Adrenal gland (tissue), 5 donors: ENCODE data around the gene CXADR.

Experiments used
- CTCF ChIP-seq, 6 experiments: fragments of 450-650 bp in 4 of 6; fragments of 200-600 bp in 2 of 6; sonication (generic) in 1 of 6; IDR thresholded peaks; 1 replicate in 5 of 6; 2 replicates in 1 of 6; pipeline versions ENCODE4 v1.5.1 to v1.8.0; 2016 to 2021; ENCODE audit warnings: antibody characterized with exemption in 6 of 6, mild to moderate bottlenecking in 2 of 6, moderate library complexity in 1 of 6
- POLR2A ChIP-seq, 2 donors: fragments of 450-650 bp; IDR thresholded peaks; one replicate each; pipeline ENCODE4 v1.6.1; 2017; ENCODE audit warnings: antibody characterized with exemption in 2 of 2, mild to moderate bottlenecking in 2 of 2, moderate library complexity in 1 of 2
- donor health status: DM: no; HTN: no; CAD: no.

GRCh38 chr21:17538576-17538975 is 25.7 kb downstream of the CXADR start:
- no peak for TF ChIP-seq CTCF (IDR thresholded peaks at IDR 0.05)
- TF ChIP-seq POLR2A (IDR thresholded peaks at IDR 0.05), result no peak
